Stomach (tissue), 9 donors: ENCODE results near the gene TREX2. TPM values are rescaled to one million over a fixed set of nuclear protein-coding genes. Genes with fewer than 3 reads are reported as not detected.
A peak's percentile ranks its signal among the peaks of the same experiment; 100 is the strongest.

Experiments
- DNase-seq, 2 donors: peaks; one replicate each; pipeline versions ENCODE4 v3.0.0 to v3.0.0-alpha.2; 2013 to 2019
- H3K27ac ChIP-seq, 5 donors: fragments of 200-600 bp in 4 of 5; sonication (generic) in 4 of 5; one replicate each; pipeline ENCODE4 v1.5.1; 2013 to 2019; ENCODE audit warnings: mild to moderate bottlenecking in 1 of 5, moderate library complexity in 1 of 5
- H3K27me3 ChIP-seq, 3 donors: fragments of 200-600 bp; sonication (generic); one replicate each; pipeline ENCODE4 v1.5.1; 2017 to 2019; ENCODE audit warnings: mixed run types in 1 of 3
- H3K36me3 ChIP-seq, 4 donors: fragments of 200-600 bp; sonication (generic); 1 replicate in 3 of 4; 2 replicates in 1 of 4; pipeline ENCODE4 v1.5.1; 2016 to 2019
- H3K4me1 ChIP-seq, 4 donors: fragments of 200-600 bp; sonication (generic); one replicate each; pipeline ENCODE4 v1.5.1; 2016 to 2019
- H3K4me3 ChIP-seq, 4 donors: fragments of 200-600 bp; sonication (generic) in 3 of 4; one replicate each; pipeline ENCODE4 v1.5.1; 2016 to 2019; ENCODE audit warnings: mild to moderate bottlenecking in 1 of 4
- H3K9me3 ChIP-seq, 4 donors: fragments of 200-600 bp; sonication (generic); one replicate each; pipeline ENCODE4 v1.5.1; 2016 to 2019
- EP300 ChIP-seq: sonication (generic); formaldehyde crosslinking; IDR thresholded peaks from one replicate; pipeline ENCODE4 v1.6.1; 2017; ENCODE audit warnings: antibody characterized with exemption
- POLR2A ChIP-seq, 4 donors: fragments of 450-650 bp; IDR thresholded peaks; one replicate each; pipeline ENCODE4 v1.6.1; 2016; ENCODE audit warnings: antibody characterized with exemption in 4 of 4, control low read depth in 2 of 4, mild to moderate bottlenecking in 1 of 4, moderate library complexity in 1 of 4
- POLR2AphosphoS5 ChIP-seq, 3 donors: sonication (generic); formaldehyde crosslinking; IDR thresholded peaks; one replicate each; pipeline ENCODE4 v1.6.1; 2016; ENCODE audit warnings: antibody characterized with exemption in 3 of 3
- WGBS, 5 donors: extraction: QIAGEN DNeasy Blood & Tissue Kit in 3 of 5; methylation state at CpG; one replicate each; pipeline versions ENCODE4 v1.1.5 to v1.1.7; 2013 to 2018; 5-methylcytosine and 5-hydroxymethylcytosine counted together
- intact Hi-C: fragments of 100-400 bp; cut with DNase I; formaldehyde crosslinking; loops from one replicate; pipeline ENCODE4 v1.15.1; 2023; ENCODE audit warnings: low total_unique reads
- polyA plus RNA-seq, 3 donors: library from polyadenylated mRNA; stranded (reverse); fragments of 200-250 nt; gene quantifications; one replicate each; pipeline ENCODE4 v1.2.3, GENCODE V29; 2013
- total RNA-seq, 5 donors: library from RNA; depleted of rRNA; stranded (reverse); fragments of >200 nt; gene quantifications; one replicate each; pipeline versions ENCODE4 v1.1.0 to v1.2.3, GENCODE V29; 2014 to 2016
- TF ChIP-seq, protein P1 (sequence below), 7 experiments: fragments of 450-650 bp in 4 of 7; fragments of 200-600 bp in 3 of 7; sonication (generic) in 3 of 7; IDR thresholded peaks; one replicate each; pipeline ENCODE4 v1.5.1; 2016 to 2019; ENCODE audit warnings: antibody characterized with exemption in 7 of 7, control low read depth in 2 of 7, mild to moderate bottlenecking in 1 of 7
- donor health status: healthy with polysubstance abuse.
- donor health status: Bipolar disorder and iron deficiency.
- donor health status: healthy.

Gene TREX2
- total and polyA plus RNA-seq, 8 donors: 0.62 to 13.3 (median 2.2) TPM; not detected in 3

- no peak for TF ChIP-seq POLR2A (IDR thresholded peaks at IDR 0.05)
- TF ChIP-seq POLR2AphosphoS5 (IDR thresholded peaks at IDR 0.05): no peak
- TF ChIP-seq EP300: no peak
- TF ChIP-seq, protein P1, sequence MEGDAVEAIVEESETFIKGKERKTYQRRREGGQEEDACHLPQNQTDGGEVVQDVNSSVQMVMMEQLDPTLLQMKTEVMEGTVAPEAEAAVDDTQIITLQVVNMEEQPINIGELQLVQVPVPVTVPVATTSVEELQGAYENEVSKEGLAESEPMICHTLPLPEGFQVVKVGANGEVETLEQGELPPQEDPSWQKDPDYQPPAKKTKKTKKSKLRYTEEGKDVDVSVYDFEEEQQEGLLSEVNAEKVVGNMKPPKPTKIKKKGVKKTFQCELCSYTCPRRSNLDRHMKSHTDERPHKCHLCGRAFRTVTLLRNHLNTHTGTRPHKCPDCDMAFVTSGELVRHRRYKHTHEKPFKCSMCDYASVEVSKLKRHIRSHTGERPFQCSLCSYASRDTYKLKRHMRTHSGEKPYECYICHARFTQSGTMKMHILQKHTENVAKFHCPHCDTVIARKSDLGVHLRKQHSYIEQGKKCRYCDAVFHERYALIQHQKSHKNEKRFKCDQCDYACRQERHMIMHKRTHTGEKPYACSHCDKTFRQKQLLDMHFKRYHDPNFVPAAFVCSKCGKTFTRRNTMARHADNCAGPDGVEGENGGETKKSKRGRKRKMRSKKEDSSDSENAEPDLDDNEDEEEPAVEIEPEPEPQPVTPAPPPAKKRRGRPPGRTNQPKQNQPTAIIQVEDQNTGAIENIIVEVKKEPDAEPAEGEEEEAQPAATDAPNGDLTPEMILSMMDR (IDR thresholded peaks at IDR 0.05): no peak
- 76 to 85% (median 79%) methylated on average over 7 to 12 of the region's 12 CpGs for WGBS, 5 donors
- Histone ChIP-seq H3K9me3 (no peaks in the 10 kb centered on the region), H3K4me1 (peaks cover 0 to 10% (median 4%) of the 10 kb centered on the region in 4 donors), H3K36me3 (no peaks in the 10 kb centered on the region), H3K27ac (peak overlapping the region in 3 of 5 donors; percentile 46 to 55 (median 51)), H3K4me3 (no peak overlapping the region), H3K27me3 (peaks cover 3 to 25% (median 22%) of the 10 kb centered on the region in 3 donors)
- no peak for DNase-seq
- intact Hi-C loops: no loop called here
These were observed 48.2 kb upstream of the TREX2 start for GRCh38 chrX:153494061-153494460.

DNA sequence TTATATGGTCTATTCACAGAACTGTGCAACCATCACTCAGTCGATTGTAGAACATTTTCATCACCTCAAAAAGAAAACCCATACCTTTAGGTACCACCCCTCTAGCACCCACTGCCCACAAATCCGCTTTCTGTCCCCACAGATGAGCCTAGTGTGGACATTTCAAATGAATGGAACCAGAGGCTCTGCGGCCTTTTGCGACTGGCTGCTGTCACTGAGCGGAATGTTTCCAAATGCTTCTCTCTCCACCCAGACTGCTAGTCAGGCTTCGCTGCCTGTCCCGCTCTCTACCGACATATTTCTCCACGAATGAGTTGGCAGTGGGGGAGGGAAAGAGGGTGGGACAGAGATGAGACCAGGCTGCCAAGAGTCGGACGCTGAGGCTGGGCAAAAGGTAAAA is 47.2 kb upstream of the TREX2 start:
- intact Hi-C loops: no loop called here
- Histone ChIP-seq H3K36me3 (no peaks in the 10 kb centered on the region), H3K9me3 (no peaks in the 10 kb centered on the region), H3K4me3 (no peak overlapping the region), H3K27me3 (peaks cover 3 to 25% (median 22%) of the 10 kb centered on the region in 3 donors), H3K27ac (no peak overlapping the region), H3K4me1 (peaks cover 3 to 20% (median 12%) of the 10 kb centered on the region in 4 donors)
- TF ChIP-seq POLR2AphosphoS5 (IDR thresholded peaks at IDR 0.05): no peak
- no peak for TF ChIP-seq POLR2A (IDR thresholded peaks at IDR 0.05)
- TF ChIP-seq EP300: no peak
- TF ChIP-seq, protein P1 (IDR thresholded peaks at IDR 0.05): no peak
- no peak for DNase-seq
- WGBS, 5 donors: 79 to 90% (median 86%) methylated on average over 11 of the region's 11 CpGs

DNA sequence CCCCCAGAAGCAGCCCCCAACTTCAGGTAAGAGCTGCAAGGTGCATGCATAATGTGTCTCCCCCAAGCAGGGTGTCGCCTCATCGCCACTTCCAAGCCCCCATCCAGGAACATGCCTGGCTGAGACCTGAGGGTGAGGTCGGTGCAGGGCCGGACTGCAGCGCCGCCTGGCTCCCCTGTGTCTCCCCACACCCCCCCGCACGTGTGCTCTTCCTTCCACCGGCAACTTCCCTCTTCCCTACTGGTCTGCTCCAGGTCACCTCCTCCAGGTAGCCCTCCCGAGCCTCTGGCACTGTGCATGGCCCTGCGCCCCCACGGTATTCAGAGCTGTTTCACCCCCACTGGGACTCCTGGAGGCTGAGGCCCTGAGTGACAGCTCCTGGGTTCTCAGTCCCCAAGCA is 46.7 kb upstream of the TREX2 start:
- Histone ChIP-seq H3K27ac (no peak overlapping the region), H3K9me3 (no peaks in the 10 kb centered on the region), H3K4me1 (peaks cover 8 to 26% (median 17%) of the 10 kb centered on the region in 4 donors), H3K4me3 (no peak overlapping the region), H3K27me3 (peaks cover 3 to 25% (median 22%) of the 10 kb centered on the region in 3 donors), H3K36me3 (no peaks in the 10 kb centered on the region)
- intact Hi-C loops: no loop called here
- DNase-seq: no peak
- no peak for TF ChIP-seq POLR2A (IDR thresholded peaks at IDR 0.05)
- TF ChIP-seq EP300: no peak
- TF ChIP-seq, protein P1 (IDR thresholded peaks at IDR 0.05): no peak
- TF ChIP-seq POLR2AphosphoS5 (IDR thresholded peaks at IDR 0.05): no peak
- 78 to 89% (median 82%) methylated on average over 9 to 12 of the region's 12 CpGs for WGBS, 5 donors

DNA sequence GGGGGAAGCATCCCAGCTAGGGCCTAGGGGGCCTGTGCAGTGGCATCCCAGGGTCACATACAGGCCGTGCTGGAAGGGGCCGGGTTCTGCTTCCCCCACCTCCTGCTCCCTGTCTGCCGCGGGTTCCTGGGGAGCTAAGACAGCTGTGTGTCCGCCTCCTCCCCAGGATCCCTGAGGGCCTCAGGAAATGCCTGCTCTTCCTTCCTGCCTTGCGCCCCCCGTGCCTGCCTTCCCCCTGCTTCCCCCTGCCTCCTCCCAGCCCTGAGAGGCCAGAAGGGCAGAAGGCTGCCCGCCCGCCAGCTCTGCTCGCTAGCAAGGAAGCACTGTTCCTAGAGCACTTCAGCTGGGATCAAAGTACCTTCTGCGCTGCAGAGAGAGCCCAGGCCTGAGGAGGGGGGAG is 46.1 kb upstream of the TREX2 start:
- DNase-seq: no peak
- WGBS, 5 donors: 26 to 72% (median 56%) methylated on average over 6 to 11 of the region's 11 CpGs
- peaks cover 3 to 25% (median 22%) of the 10 kb centered on the region in 3 donors for H3K27me3 ChIP-seq

More for the DNA sequence above, 46.1 kb upstream of the TREX2 start:
- Histone ChIP-seq H3K36me3 (no peaks in the 10 kb centered on the region), H3K4me1 (peaks cover 8 to 28% (median 17%) of the 10 kb centered on the region in 4 donors), H3K9me3 (no peaks in the 10 kb centered on the region), H3K27ac (no peak overlapping the region), H3K4me3 (no peak overlapping the region)
- intact Hi-C loops: no loop called here
- TF ChIP-seq POLR2AphosphoS5 (IDR thresholded peaks at IDR 0.05): no peak
- TF ChIP-seq, protein P1 (IDR thresholded peaks at IDR 0.05): no peak
